ENCODE measurements around the gene GASK1B. TPM values are rescaled to one million over a fixed set of nuclear protein-coding genes. Genes with fewer than 3 reads are reported as not detected.

The GASK1B gene
- total RNA-seq, 4 donors from 2014 or later, result 1.0 to 23.7 (median 10.6) TPM

DNA sequence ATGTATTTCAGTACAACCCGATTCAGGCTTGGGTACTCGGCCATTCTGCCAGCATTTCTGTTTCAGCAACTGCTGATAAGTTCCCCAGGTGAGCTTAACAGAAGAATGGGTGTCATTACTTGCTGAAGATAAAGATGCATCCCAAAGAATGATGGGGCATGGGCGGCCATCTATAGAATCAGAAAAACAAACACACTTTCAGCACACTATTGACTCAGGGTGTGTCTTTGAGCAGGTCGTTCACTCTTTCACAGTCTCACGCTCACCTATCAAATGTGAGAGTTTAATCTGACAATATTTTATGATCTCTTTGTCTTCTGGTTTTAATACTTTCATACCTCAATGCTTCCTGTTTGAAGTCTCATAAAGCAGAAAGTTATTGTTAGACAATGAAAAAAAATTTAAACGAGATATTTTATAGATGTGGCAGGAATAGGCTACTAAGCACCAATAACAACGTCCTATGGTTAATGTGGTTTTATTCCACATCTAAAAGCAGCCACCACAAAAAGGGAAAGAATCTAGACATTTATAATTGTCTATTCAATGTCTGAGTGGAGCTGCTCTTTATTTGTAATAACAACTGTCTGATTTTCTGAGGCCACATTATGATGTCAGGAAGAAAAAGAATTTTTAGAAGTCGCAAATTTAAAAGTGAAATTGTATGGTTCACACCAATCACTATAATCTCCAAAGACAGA is 17.0 kb downstream of the GASK1B start:
- no peak for TF ChIP-seq POLR2A (IDR thresholded peaks at IDR 0.05)
- TF ChIP-seq CTCF (IDR thresholded peaks at IDR 0.05), result no peak
- H3K9me3 ChIP-seq, result no peaks in the 10 kb centered on the region
- H3K4me3 ChIP-seq, result no peak overlapping the region
- H3K36me3 ChIP-seq, result peaks cover 0 to 4% (median 0%) of the 10 kb centered on the region in 3 donors
- WGBS, 2 donors, result 43 to 63% methylated on average over 8 of the region's 8 CpGs
- no peaks in the 10 kb centered on the region for H3K27me3 ChIP-seq
- no peak overlapping the region for H3K27ac ChIP-seq
- intact Hi-C loops (cut with DNase I), result no loop called here
- H3K4me1 ChIP-seq, result peaks cover 0 to 13% (median 8%) of the 10 kb centered on the region in 3 donors
- no peak for DNase-seq

GRCh38 chr4:158147151-158147550 is 25.7 kb downstream of the GASK1B start:
- H3K4me3 ChIP-seq, result no peak overlapping the region
- H3K9me3 ChIP-seq, result no peaks in the 10 kb centered on the region
- H3K27ac ChIP-seq, result no peak overlapping the region
- WGBS, 2 donors, result 87 to 90% methylated on average over 3 of the region's 3 CpGs
- no peaks in the 10 kb centered on the region for H3K4me1 ChIP-seq
- H3K27me3 ChIP-seq, result no peaks in the 10 kb centered on the region
- TF ChIP-seq POLR2A (IDR thresholded peaks at IDR 0.05) (no peak), CTCF (IDR thresholded peaks at IDR 0.05) (no peak)
- intact Hi-C loops (cut with DNase I), result no loop called here
- no peak for DNase-seq
- peaks cover 0 to 4% (median 0%) of the 10 kb centered on the region in 3 donors for H3K36me3 ChIP-seq

DNA sequence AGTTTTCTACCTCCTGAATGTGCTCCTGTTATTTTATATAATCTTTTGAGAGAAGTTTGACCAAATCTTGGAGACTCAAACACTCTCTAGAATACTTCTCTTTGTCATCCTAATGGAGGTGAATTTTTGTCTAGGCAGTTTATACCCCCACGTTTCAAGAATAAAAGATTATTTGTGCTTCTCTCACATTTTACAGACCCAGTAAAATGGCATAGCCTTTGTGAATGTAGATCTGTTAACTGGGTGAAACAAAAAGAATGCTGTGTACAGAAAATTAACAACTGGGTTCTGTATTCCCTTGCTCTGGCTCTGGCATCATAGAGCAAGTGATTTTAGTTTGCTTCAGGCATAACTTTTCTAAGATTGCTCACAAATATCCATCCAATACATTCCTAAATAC is 26.1 kb downstream of the GASK1B start:
- H3K4me1 ChIP-seq, result no peaks in the 10 kb centered on the region
- no peak for DNase-seq
- H3K9me3 ChIP-seq, result no peaks in the 10 kb centered on the region
- no peak overlapping the region for H3K27ac ChIP-seq
- no peak overlapping the region for H3K4me3 ChIP-seq
- TF ChIP-seq CTCF (IDR thresholded peaks at IDR 0.05) (no peak), POLR2A (IDR thresholded peaks at IDR 0.05) (no peak)
- H3K36me3 ChIP-seq, result peaks cover 0 to 2% (median 0%) of the 10 kb centered on the region in 3 donors
- H3K27me3 ChIP-seq, result no peaks in the 10 kb centered on the region
- 41 to 59% methylated on average over 1 of the region's 1 CpG for WGBS, 2 donors
- intact Hi-C loops (cut with DNase I), result no loop called here

GRCh38 chr4:158139086-158139485 is 33.7 kb downstream of the GASK1B start:
- DNase-seq, result no peak
- no peak overlapping the region for H3K4me3 ChIP-seq
- WGBS, 2 donors, result 49 to 62% methylated on average over 5 of the region's 5 CpGs
- intact Hi-C loops (cut with DNase I), result no loop called here
- no peaks in the 10 kb centered on the region for H3K27me3 ChIP-seq
- H3K27ac ChIP-seq, result no peak overlapping the region
- no peaks in the 10 kb centered on the region for H3K4me1 ChIP-seq
- H3K9me3 ChIP-seq, result no peaks in the 10 kb centered on the region
- TF ChIP-seq CTCF (IDR thresholded peaks at IDR 0.05) (no peak), POLR2A (IDR thresholded peaks at IDR 0.05) (no peak)
- H3K36me3 ChIP-seq, result no peaks in the 10 kb centered on the region

DNA sequence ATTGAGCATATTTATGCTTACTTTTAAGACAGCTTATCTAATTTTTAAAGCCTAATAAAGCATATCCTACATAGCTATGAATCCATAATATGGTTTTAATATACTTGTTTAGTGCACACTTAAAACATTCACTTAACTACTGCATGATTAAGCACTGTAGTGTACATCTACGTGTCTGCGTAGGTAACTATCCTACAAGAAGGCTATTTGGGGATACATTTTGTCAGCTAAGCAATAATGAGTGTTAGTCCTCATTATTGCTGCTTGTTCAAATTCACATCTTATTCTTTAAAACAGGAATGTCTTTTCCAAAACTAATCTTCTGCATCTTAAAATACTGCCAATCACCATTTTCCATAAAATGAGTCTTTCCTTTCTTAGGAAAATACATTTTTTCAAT is 38.6 kb downstream of the GASK1B start:
- Histone ChIP-seq H3K27me3 (no peaks in the 10 kb centered on the region), H3K36me3 (no peaks in the 10 kb centered on the region), H3K9me3 (no peaks in the 10 kb centered on the region), H3K4me1 (peaks cover 0 to 4% (median 0%) of the 10 kb centered on the region in 3 donors), H3K4me3 (no peak overlapping the region), H3K27ac (no peak overlapping the region)
- 45 to 50% methylated on average over 2 of the region's 2 CpGs for WGBS, 2 donors
- no peak for DNase-seq
- TF ChIP-seq POLR2A (IDR thresholded peaks at IDR 0.05) (no peak), CTCF (IDR thresholded peaks at IDR 0.05) (no peak)
- intact Hi-C loops (cut with DNase I), result no loop called here
